GM21390 (cell line): ENCODE results near the gene ADAM12.
"Not testable (repeated sequence)": the region's sequence is repeated elsewhere in the genome, so short reads cannot be mapped to it uniquely, and the experiment has no call there.

Source experiments
- ATAC-seq: cut with Tn5 transposase; IDR thresholded peaks from one replicate; pipeline ENCODE4 v1.9.1; 2021; ENCODE audit not compliant: unreplicated experiment

The ADAM12 gene

GRCh38 chr10:126264102-126265018 lies 123.9 kb downstream of the ADAM12 start:
- ATAC-seq = no peak

GRCh38 chr10:126263006-126263676 lies 125.1 kb downstream of the ADAM12 start:
- no peak for ATAC-seq

GRCh38 chr10:126262233-126262838 lies 125.9 kb downstream of the ADAM12 start:
- ATAC-seq = no peak

- no peak for ATAC-seq
Observed at GRCh38 chr10:126259760-126260479, 128.4 kb downstream of the ADAM12 start.

- ATAC-seq = no peak
Observed at GRCh38 chr10:126256864-126257263, 131.4 kb downstream of the ADAM12 start.

GRCh38 chr10:126255313-126255712 lies 133.0 kb downstream of the ADAM12 start:
- no peak for ATAC-seq

- ATAC-seq = no peak
Observed at GRCh38 chr10:126253611-126253998, 134.7 kb downstream of the ADAM12 start.

GRCh38 chr10:126252884-126253610 lies 135.2 kb downstream of the ADAM12 start:
- no peak for ATAC-seq

- ATAC-seq = no peak
Observed at GRCh38 chr10:126251778-126252407, 136.4 kb downstream of the ADAM12 start.

- no peak for ATAC-seq
Observed at GRCh38 chr10:126250527-126251310, 137.6 kb downstream of the ADAM12 start.

- ATAC-seq = no peak
Observed at GRCh38 chr10:126250045-126250444, 138.2 kb downstream of the ADAM12 start.

GRCh38 chr10:126247446-126247975 lies 140.8 kb downstream of the ADAM12 start:
- no peak for ATAC-seq

- not testable (repeated sequence) for ATAC-seq
Observed at GRCh38 chr10:126246396-126246795, 141.9 kb downstream of the ADAM12 start.

GRCh38 chr10:126245501-126245900 lies 142.8 kb downstream of the ADAM12 start:
- ATAC-seq = no peak

- no peak for ATAC-seq
Observed at GRCh38 chr10:126243971-126244370, 144.3 kb downstream of the ADAM12 start.

- ATAC-seq = no peak
Observed at GRCh38 chr10:126243306-126243705, 145.0 kb downstream of the ADAM12 start.

GRCh38 chr10:126242397-126243260 lies 145.6 kb downstream of the ADAM12 start:
- no peak for ATAC-seq

GRCh38 chr10:126240483-126240882 lies 147.8 kb downstream of the ADAM12 start:
- no peak for ATAC-seq
